Testis (tissue), 3 donors: ENCODE data around the gene GFI1. TPM values are rescaled to one million over a fixed set of nuclear protein-coding genes. Genes with fewer than 3 reads are reported as not detected.

ENCODE experiments used
- DNase-seq: peaks from one replicate; pipeline ENCODE4 v3.0.0-alpha.2; 2019
- H3K27ac ChIP-seq, 2 donors: fragments of 200-600 bp; sonication (generic); one replicate each; pipeline ENCODE4 v1.5.1; 2019
- H3K27me3 ChIP-seq: fragments of 200-600 bp; sonication (generic); one replicate; pipeline ENCODE4 v1.5.1; 2019
- H3K36me3 ChIP-seq: fragments of 200-600 bp; sonication (generic); one replicate; pipeline ENCODE4 v1.5.1; 2017; ENCODE audit warnings: low read depth; ENCODE audit errors: missing control alignments
- H3K4me1 ChIP-seq: fragments of 200-600 bp; sonication (generic); one replicate; pipeline ENCODE4 v1.5.1; 2019
- H3K4me3 ChIP-seq, 2 donors: fragments of 200-600 bp; sonication (generic); one replicate each; pipeline ENCODE4 v1.5.1; 2017 to 2019
- H3K9me3 ChIP-seq: fragments of 200-600 bp; sonication (generic); one replicate; pipeline ENCODE4 v1.5.1; 2017
- POLR2A ChIP-seq: fragments of 450-650 bp; IDR thresholded peaks from one replicate; pipeline ENCODE4 v1.6.1; 2017; ENCODE audit warnings: antibody characterized with exemption, mild to moderate bottlenecking, moderate library complexity
- WGBS, 2 donors: methylation state at CpG; one replicate each; pipeline ENCODE4 v1.1.5; 2018; 5-methylcytosine and 5-hydroxymethylcytosine counted together
- intact Hi-C: fragments of 100-400 bp; cut with DNase I; formaldehyde crosslinking; loops from one replicate; pipeline ENCODE4 v1.15.1; 2023; ENCODE audit warnings: low total_unique reads
- polyA plus RNA-seq: library from polyadenylated mRNA; stranded (reverse); fragments of 350-450 nt; fragmentation: Illumina TruSeq; extraction: RNeasy Lipid Tissue Mini Kit (QIAGEN cat#74804); gene quantifications from one replicate; pipeline ENCODE4 v1.2.3, GENCODE V29; 2014; ENCODE audit warnings: low read depth, low replicate concordance; ENCODE audit not compliant: insufficient read depth
- total RNA-seq, 2 donors: library from RNA; depleted of rRNA; stranded (reverse); fragments of >200 nt; gene quantifications; one replicate each; pipeline ENCODE4 v1.2.3, GENCODE V29; 2016
- TF ChIP-seq, protein P1 (sequence below), 3 experiments: fragments of 450-650 bp in 2 of 3; fragments of 200-600 bp in 1 of 3; sonication (generic) in 1 of 3; IDR thresholded peaks; one replicate each; pipeline ENCODE4 v1.5.1; 2016 to 2019; ENCODE audit warnings: antibody characterized with exemption in 3 of 3, mild to moderate bottlenecking in 2 of 3, moderate library complexity in 1 of 3

GFI1 gene
- total and polyA plus RNA-seq, 3 donors from 2014 or later: 1.3 to 4.0 (median 3.1) TPM

DNA sequence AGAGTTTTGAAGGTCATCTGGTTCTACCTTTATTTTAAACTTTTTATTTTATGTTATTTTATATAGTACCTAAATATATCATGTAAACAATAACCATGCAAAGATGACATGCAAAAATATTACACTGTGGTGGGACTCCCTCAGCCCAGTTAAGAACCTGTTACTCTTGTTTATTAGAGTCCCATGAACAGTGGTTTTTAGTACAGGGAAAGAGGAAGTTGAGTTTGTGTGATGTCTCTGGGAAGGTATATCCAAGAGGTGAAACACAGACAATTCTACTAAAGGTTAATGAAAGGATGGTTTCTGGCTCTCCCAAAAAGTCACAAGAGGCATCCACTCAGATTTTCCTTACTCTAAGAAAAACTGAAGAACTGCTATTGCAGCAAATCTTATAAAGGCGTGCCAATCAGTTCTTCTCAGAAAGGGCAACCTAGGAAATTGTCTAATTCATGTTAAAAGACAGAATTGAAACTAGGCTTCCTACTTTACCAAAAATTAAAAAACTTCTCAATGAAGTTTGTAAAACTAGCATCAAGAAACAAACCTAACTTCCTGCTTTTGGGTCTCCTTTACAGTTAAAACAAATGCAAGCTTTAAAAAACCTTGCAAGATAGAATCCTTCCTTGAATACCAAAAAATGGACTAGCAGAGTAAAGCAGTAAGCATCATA, 19.9 kb downstream of the GFI1 start:
- TF ChIP-seq, protein P1, sequence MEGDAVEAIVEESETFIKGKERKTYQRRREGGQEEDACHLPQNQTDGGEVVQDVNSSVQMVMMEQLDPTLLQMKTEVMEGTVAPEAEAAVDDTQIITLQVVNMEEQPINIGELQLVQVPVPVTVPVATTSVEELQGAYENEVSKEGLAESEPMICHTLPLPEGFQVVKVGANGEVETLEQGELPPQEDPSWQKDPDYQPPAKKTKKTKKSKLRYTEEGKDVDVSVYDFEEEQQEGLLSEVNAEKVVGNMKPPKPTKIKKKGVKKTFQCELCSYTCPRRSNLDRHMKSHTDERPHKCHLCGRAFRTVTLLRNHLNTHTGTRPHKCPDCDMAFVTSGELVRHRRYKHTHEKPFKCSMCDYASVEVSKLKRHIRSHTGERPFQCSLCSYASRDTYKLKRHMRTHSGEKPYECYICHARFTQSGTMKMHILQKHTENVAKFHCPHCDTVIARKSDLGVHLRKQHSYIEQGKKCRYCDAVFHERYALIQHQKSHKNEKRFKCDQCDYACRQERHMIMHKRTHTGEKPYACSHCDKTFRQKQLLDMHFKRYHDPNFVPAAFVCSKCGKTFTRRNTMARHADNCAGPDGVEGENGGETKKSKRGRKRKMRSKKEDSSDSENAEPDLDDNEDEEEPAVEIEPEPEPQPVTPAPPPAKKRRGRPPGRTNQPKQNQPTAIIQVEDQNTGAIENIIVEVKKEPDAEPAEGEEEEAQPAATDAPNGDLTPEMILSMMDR (IDR thresholded peaks at IDR 0.05): no peak
- no peak for TF ChIP-seq POLR2A
- no peak overlapping the region for H3K4me3 ChIP-seq
- 92 to 93% methylated on average over 1 of the region's 1 CpG for WGBS, 2 donors

DNA sequence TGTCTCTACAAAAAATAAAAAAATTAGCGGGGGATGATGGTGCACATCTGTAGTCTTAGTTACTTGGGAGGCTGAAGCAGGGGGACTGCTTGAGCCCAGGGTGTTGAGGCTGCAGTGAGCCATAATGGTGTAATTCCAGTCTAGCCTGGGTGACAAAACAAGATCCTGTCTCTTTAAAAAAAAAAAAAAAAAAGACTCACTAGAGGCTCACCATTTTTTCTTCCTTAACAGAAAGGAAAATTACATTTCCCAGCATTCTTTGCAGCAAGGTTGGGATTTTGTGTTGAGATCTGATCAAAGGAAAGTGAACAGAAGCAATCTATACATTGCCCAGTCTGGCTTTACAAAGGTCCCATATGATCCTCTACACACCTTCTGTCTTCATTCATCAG, 21.5 kb downstream of the GFI1 start:
- WGBS, 2 donors: 95 to 100% methylated on average over 1 of the region's 1 CpG
- H3K9me3 ChIP-seq: no peaks in the 10 kb centered on the region
- TF ChIP-seq, protein P1 (IDR thresholded peaks at IDR 0.05): no peak
- no peak for TF ChIP-seq POLR2A
- H3K4me1 ChIP-seq: no peaks in the 10 kb centered on the region
- H3K4me3 ChIP-seq: no peak overlapping the region
- DNase-seq: no peak
- intact Hi-C loops: no loop called here
- H3K27me3 ChIP-seq: no peaks in the 10 kb centered on the region
- no peak overlapping the region for H3K27ac ChIP-seq
- no peaks in the 10 kb centered on the region for H3K36me3 ChIP-seq

More for the DNA sequence above, 19.9 kb downstream of the GFI1 start:
- Histone ChIP-seq H3K27ac (no peak overlapping the region), H3K9me3 (no peaks in the 10 kb centered on the region), H3K4me1 (no peaks in the 10 kb centered on the region), H3K27me3 (no peaks in the 10 kb centered on the region), H3K36me3 (no peaks in the 10 kb centered on the region)
- intact Hi-C loops: no loop called here
- DNase-seq: no peak

GRCh38 chr1:92464588-92465255, 22.0 kb downstream of the GFI1 start:
- Histone ChIP-seq H3K27ac (no peak overlapping the region), H3K36me3 (no peaks in the 10 kb centered on the region), H3K9me3 (no peaks in the 10 kb centered on the region), H3K27me3 (no peaks in the 10 kb centered on the region), H3K4me3 (no peak overlapping the region), H3K4me1 (no peaks in the 10 kb centered on the region)
- TF ChIP-seq, protein P1 (IDR thresholded peaks at IDR 0.05): no peak
- no peak for TF ChIP-seq POLR2A
- 92 to 97% methylated on average over 4 of the region's 4 CpGs for WGBS, 2 donors
- intact Hi-C loops: no loop called here
- DNase-seq: no peak

DNA sequence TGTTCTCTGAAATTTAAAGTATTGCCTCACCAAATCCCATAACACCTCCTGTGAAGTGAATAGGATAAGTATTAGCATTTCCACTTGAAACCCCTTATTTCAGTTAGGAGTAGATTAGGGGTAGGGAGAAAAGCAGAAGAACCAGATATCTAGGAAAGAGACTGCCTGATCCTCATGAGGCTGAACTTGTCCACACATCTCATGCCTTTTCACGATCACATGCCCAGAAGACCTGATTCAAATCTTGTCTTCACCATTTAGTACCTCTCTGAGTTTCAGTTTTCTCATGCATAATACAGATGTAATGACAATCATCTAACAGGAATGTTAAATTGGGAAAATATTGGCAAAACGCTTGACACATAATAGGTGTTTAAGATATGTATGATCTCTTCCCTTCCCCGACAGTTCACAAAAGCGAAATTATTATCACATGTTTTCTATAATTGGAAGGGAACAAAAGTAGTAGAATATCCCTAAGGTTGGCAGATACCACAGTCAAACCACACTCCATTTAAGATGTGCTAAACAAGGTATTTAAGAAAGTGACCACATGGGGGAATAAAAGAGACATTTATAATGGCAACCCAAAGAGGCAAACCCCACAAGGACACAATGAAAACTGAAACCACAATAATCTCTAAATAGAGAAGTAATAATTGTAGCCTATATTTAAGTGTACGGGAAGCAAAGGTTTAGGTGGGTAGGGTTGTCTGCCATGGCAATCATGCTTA, 25.2 kb downstream of the GFI1 start:
- Histone ChIP-seq H3K4me1 (no peaks in the 10 kb centered on the region), H3K36me3 (no peaks in the 10 kb centered on the region), H3K27me3 (no peaks in the 10 kb centered on the region), H3K4me3 (no peak overlapping the region), H3K9me3 (no peaks in the 10 kb centered on the region), H3K27ac (no peak overlapping the region)
- 82 to 88% methylated on average over 5 of the region's 5 CpGs for WGBS, 2 donors
- TF ChIP-seq, protein P1 (IDR thresholded peaks at IDR 0.05): no peak
- DNase-seq: no peak
- intact Hi-C loops: no loop called here
